ENCODE data around the gene DNAH5.

Gene DNAH5

DNA sequence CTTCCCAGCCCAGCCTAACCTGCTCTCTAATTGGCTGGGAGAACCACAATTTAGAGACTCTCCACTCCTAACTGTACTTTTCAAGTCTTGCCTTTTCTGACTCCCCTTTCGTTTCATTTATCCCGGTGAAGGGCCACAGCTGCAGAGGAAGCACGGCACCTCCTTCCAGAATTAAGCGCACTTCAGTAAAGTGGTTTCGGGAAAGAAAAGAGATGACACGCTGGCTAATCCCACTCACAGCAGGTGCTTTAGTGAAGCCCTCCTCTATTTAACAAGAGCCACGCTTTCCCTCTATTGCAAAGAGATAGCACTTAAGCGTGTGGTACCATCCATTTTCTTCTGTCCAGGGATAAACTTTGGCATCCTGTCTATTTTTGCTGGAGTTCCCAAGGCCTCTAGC is 4.8 kb downstream of the DNAH5 start:
- Histone ChIP-seq H3K4me3 (ENCODE audit: low read depth, low read length) (no peak overlapping the region), H3K36me3 (ENCODE audit: control insufficient read depth, insufficient read depth, low read length) (no peaks in the 10 kb centered on the region), H3K9me3 (ENCODE audit: control insufficient read depth, insufficient read depth, low read depth, low read length) (no peaks in the 10 kb centered on the region), H3K27ac (ENCODE audit: low read depth, low read length) (no peak overlapping the region), H3K9ac (ENCODE audit: low read length) (no peak overlapping the region), H3K4me1 (ENCODE audit: control insufficient read depth, insufficient read depth, low read length) (peaks cover 15% of the 10 kb centered on the region), H3K27me3 (ENCODE audit: control insufficient read depth, insufficient read depth, low read length) (no peaks in the 10 kb centered on the region)

DNA sequence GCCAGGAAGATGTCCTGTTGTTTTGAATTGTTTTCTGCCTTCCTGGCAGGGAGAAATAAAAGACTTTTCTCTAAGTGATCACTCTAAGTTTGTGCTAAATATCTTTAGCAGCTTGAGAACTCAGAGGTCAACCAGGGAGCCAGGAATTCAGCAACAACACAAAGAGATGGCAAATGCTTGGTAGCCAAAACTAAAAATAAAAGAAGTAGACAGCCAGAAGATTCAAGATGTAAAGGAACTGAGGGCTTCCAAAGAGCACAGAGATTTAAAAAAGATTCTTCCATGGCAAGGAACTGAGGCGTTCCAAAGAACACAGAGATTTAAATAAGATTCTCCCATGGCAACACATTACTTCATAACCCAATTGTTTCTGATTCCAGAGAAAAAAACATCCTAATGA is 9.6 kb downstream of the DNAH5 start:
- no peaks in the 10 kb centered on the region for H3K4me1 ChIP-seq (ENCODE audit: control insufficient read depth, insufficient read depth, low read length)
- no peaks in the 10 kb centered on the region for H3K36me3 ChIP-seq (ENCODE audit: control insufficient read depth, insufficient read depth, low read length)
- H3K27ac ChIP-seq (ENCODE audit: low read depth, low read length) = no peak overlapping the region
- no peaks in the 10 kb centered on the region for H3K27me3 ChIP-seq (ENCODE audit: control insufficient read depth, insufficient read depth, low read length)
- no peak overlapping the region for H3K4me3 ChIP-seq (ENCODE audit: low read depth, low read length)
- peaks cover 3% of the 10 kb centered on the region; the same call in 1 of the 2 replicates for H3K9me3 ChIP-seq (ENCODE audit: control insufficient read depth, insufficient read depth, low read depth, low read length)
- no peak overlapping the region for H3K9ac ChIP-seq (ENCODE audit: low read length)

DNA sequence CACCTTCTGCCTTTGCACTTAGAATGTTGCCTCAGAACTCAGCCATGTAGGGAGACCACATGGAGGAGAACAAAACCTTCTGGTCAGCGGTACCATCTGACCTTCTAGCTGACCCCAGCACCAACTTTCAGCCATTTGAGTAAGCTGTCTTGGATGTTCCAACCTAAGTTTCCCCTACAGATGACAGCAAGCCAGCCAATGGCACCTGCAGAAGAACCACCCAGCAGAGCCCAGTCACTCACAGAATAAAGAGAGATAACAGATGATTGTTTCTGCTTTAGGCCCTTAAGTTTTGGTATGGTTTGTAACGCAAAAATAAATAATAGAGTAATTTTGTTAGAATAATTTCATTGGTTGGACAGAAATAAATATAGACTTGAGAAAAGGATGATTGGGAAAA is 10.4 kb downstream of the DNAH5 start:
- Histone ChIP-seq H3K9me3 (ENCODE audit: control insufficient read depth, insufficient read depth, low read depth, low read length) (peaks cover 3% of the 10 kb centered on the region; the same call in 1 of the 2 replicates), H3K4me1 (ENCODE audit: control insufficient read depth, insufficient read depth, low read length) (no peaks in the 10 kb centered on the region), H3K27ac (ENCODE audit: low read depth, low read length) (no peak overlapping the region), H3K9ac (ENCODE audit: low read length) (no peak overlapping the region), H3K4me3 (ENCODE audit: low read depth, low read length) (no peak overlapping the region), H3K27me3 (ENCODE audit: control insufficient read depth, insufficient read depth, low read length) (no peaks in the 10 kb centered on the region), H3K36me3 (ENCODE audit: control insufficient read depth, insufficient read depth, low read length) (no peaks in the 10 kb centered on the region)

DNA sequence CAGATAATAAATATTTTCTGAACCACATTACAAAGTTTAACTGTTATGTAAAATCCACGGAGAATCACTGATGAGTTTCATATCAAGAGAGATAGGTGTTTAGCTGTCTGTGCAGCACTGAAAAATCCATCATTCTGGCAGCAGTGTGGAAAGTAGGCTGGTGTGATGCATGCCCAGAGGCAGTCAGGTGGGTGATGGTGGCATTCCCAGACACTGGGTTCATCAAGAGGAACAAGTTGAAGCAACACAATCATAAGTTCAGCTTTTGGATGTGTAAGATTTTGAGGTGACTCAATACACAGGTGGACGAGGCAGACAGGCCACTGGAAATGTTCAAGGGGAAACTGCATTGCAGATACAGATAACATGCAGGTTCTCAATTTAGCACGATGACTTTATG is 11.9 kb downstream of the DNAH5 start:
- Histone ChIP-seq H3K27ac (ENCODE audit: low read depth, low read length) (no peak overlapping the region), H3K36me3 (ENCODE audit: control insufficient read depth, insufficient read depth, low read length) (no peaks in the 10 kb centered on the region)

DNA sequence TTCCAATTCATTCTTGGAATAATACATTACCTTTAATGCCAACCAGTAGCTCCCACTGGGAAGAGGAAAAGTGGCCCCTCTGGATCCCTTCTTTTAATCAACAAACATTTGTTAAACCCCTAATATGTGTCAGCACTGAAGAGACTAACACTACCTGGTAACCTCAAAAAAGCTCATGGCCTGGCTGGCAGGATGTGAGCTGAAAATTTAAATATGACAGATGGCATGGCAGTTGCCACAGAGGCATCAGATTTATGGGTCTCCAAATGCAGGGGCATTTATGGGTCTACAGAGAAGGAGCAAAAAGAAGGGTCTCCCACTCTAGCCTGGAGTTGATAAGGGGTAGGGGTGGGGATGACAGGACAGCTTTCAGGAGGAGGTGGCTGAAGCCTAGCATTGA is 12.5 kb downstream of the DNAH5 start:
- Histone ChIP-seq H3K9me3 (ENCODE audit: control insufficient read depth, insufficient read depth, low read depth, low read length) (peaks cover 3% of the 10 kb centered on the region; the same call in 1 of the 2 replicates), H3K4me1 (ENCODE audit: control insufficient read depth, insufficient read depth, low read length) (no peaks in the 10 kb centered on the region), H3K4me3 (ENCODE audit: low read depth, low read length) (no peak overlapping the region), H3K27ac (ENCODE audit: low read depth, low read length) (no peak overlapping the region), H3K27me3 (ENCODE audit: control insufficient read depth, insufficient read depth, low read length) (no peaks in the 10 kb centered on the region), H3K36me3 (ENCODE audit: control insufficient read depth, insufficient read depth, low read length) (no peaks in the 10 kb centered on the region), H3K9ac (ENCODE audit: low read length) (no peak overlapping the region)

More for the DNA sequence above, 11.9 kb downstream of the DNAH5 start:
- H3K4me3 ChIP-seq (ENCODE audit: low read depth, low read length) = no peak overlapping the region
- H3K4me1 ChIP-seq (ENCODE audit: control insufficient read depth, insufficient read depth, low read length) = no peaks in the 10 kb centered on the region
- H3K27me3 ChIP-seq (ENCODE audit: control insufficient read depth, insufficient read depth, low read length) = no peaks in the 10 kb centered on the region
- peaks cover 3% of the 10 kb centered on the region; the same call in 1 of the 2 replicates for H3K9me3 ChIP-seq (ENCODE audit: control insufficient read depth, insufficient read depth, low read depth, low read length)
- H3K9ac ChIP-seq (ENCODE audit: low read length) = no peak overlapping the region

DNA sequence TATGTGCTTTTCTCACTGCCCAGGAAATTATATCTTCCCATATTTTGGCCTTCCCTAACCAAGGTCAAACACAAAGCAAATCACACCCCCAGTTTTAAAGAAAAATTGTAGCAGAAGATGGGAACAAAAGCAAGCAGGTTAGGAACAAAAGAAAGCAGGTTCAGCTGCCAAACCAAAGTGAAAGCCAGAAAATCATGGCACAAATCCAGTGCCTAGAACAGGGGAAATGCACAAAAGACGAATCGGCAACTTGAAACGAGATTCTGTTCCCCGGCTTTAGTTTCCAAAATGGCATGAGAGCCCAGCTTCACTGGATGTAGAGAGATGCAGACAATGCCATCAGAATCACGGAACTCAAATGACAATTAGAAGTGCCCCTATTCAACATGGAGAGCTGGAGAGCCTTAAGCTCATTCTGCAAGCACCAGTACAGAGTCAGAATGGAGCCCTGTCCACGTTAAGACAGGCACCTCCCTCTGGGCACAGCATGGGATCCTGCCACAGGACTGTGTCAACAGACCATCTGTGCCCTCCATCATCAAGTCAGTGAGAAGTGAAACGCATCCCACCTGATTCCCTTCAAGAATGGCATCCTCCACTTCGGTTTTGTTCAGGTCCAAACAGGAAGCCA is 13.8 kb downstream of the DNAH5 start:
- Histone ChIP-seq H3K27me3 (ENCODE audit: control insufficient read depth, insufficient read depth, low read length) (no peaks in the 10 kb centered on the region), H3K27ac (ENCODE audit: low read depth, low read length) (no peak overlapping the region), H3K36me3 (ENCODE audit: control insufficient read depth, insufficient read depth, low read length) (no peaks in the 10 kb centered on the region), H3K9ac (ENCODE audit: low read length) (no peak overlapping the region), H3K9me3 (ENCODE audit: control insufficient read depth, insufficient read depth, low read depth, low read length) (peaks cover 3% of the 10 kb centered on the region; the same call in 1 of the 2 replicates), H3K4me3 (ENCODE audit: low read depth, low read length) (no peak overlapping the region), H3K4me1 (ENCODE audit: control insufficient read depth, insufficient read depth, low read length) (no peaks in the 10 kb centered on the region)

DNA sequence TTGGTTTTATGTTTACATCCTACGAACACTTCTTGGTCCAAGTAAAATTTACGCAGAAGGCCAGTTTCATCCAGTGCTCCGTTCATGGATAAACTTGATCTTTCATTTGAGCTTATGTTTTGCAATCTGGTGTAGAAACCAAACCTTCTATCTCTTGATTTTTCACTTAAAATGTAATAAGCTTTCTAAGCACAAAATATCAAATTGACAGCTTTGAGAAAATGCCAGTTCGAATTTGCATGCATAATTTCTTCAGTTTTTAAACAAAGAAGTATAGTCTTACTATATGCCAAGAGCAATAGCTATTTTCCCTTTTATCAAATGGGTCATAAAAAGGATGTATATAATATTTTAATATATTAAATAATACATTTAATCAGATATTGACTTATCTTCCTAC is 17.8 kb downstream of the DNAH5 start:
- Histone ChIP-seq H3K27ac (ENCODE audit: low read depth, low read length) (no peak overlapping the region), H3K4me3 (ENCODE audit: low read depth, low read length) (no peak overlapping the region), H3K9me3 (ENCODE audit: control insufficient read depth, insufficient read depth, low read depth, low read length) (no peaks in the 10 kb centered on the region)

DNA sequence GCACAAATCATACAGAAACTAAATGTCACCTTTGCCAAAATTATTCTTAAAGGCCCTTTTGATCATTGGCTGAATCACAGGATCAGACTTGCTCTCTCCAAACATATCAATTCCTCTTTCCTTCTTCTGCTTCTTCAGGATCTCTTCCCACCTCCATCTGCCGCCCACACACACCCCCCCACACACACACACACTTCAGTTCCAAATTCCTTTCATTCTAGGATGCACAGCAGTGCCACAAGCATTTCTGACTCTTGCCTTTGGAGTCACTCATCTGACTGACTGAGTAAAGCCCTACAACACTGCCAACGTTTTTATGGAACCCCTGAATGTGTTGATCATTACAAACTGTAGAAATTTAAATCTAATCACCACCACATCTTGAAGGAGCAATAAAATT is 22.9 kb downstream of the DNAH5 start:
- no peaks in the 10 kb centered on the region for H3K4me1 ChIP-seq (ENCODE audit: control insufficient read depth, insufficient read depth, low read length)
- no peaks in the 10 kb centered on the region for H3K27me3 ChIP-seq (ENCODE audit: control insufficient read depth, insufficient read depth, low read length)
- no peaks in the 10 kb centered on the region for H3K36me3 ChIP-seq (ENCODE audit: control insufficient read depth, insufficient read depth, low read length)
- no peak overlapping the region for H3K9ac ChIP-seq (ENCODE audit: low read length)
- no peaks in the 10 kb centered on the region for H3K9me3 ChIP-seq (ENCODE audit: control insufficient read depth, insufficient read depth, low read depth, low read length)
- H3K27ac ChIP-seq (ENCODE audit: low read depth, low read length) = no peak overlapping the region
- no peak overlapping the region for H3K4me3 ChIP-seq (ENCODE audit: low read depth, low read length)

More for the DNA sequence above, 17.8 kb downstream of the DNAH5 start:
- Histone ChIP-seq H3K36me3 (ENCODE audit: control insufficient read depth, insufficient read depth, low read length) (no peaks in the 10 kb centered on the region), H3K4me1 (ENCODE audit: control insufficient read depth, insufficient read depth, low read length) (no peaks in the 10 kb centered on the region), H3K9ac (ENCODE audit: low read length) (no peak overlapping the region), H3K27me3 (ENCODE audit: control insufficient read depth, insufficient read depth, low read length) (no peaks in the 10 kb centered on the region)

DNA sequence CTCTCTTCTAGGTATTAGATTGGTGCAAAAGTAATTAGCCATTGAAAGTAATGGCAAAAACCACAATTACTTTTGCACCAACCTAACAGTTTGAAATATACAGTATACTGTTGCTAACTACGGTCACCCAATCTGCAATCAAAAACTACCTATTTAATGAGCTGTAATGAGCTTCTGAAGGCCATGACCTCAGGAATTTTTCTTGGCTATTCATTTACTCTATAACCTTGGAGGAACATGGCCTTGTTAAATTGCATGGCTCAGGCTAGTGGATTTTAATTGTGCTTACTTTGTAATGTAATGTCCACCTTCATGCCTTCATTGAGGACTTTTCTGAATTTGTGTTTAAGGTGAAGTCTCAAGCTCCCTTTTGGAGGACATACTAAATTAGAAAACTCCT is 24.7 kb downstream of the DNAH5 start:
- Histone ChIP-seq H3K4me1 (ENCODE audit: control insufficient read depth, insufficient read depth, low read length) (no peaks in the 10 kb centered on the region), H3K36me3 (ENCODE audit: control insufficient read depth, insufficient read depth, low read length) (no peaks in the 10 kb centered on the region), H3K4me3 (ENCODE audit: low read depth, low read length) (no peak overlapping the region), H3K27me3 (ENCODE audit: control insufficient read depth, insufficient read depth, low read length) (no peaks in the 10 kb centered on the region), H3K9ac (ENCODE audit: low read length) (no peak overlapping the region), H3K27ac (ENCODE audit: low read depth, low read length) (no peak overlapping the region), H3K9me3 (ENCODE audit: control insufficient read depth, insufficient read depth, low read depth, low read length) (no peaks in the 10 kb centered on the region)

DNA sequence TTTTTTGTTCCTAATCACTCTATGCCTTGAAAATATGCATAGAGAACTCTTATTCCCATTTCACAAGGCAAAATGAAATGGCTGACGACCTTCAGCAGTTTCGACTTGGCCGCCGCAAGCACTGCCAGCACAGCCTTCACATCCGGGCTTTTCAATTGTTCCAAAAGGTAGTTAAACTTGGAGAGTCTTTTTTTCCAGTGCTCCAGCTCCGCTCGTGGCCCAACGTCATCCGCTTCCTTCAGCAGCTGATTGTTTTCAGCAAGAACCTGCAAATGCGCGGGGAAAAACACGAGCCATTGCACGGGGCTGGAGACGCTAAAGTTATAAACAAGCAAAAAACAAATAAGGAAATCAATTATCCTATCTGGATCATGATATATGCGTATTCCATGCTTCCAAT is 25.4 kb downstream of the DNAH5 start:
- no peaks in the 10 kb centered on the region for H3K27me3 ChIP-seq (ENCODE audit: control insufficient read depth, insufficient read depth, low read length)
- no peak overlapping the region for H3K9ac ChIP-seq (ENCODE audit: low read length)
- no peaks in the 10 kb centered on the region for H3K9me3 ChIP-seq (ENCODE audit: control insufficient read depth, insufficient read depth, low read depth, low read length)
- H3K4me1 ChIP-seq (ENCODE audit: control insufficient read depth, insufficient read depth, low read length) = no peaks in the 10 kb centered on the region
- H3K4me3 ChIP-seq (ENCODE audit: low read depth, low read length) = no peak overlapping the region
- H3K27ac ChIP-seq (ENCODE audit: low read depth, low read length) = no peak overlapping the region
- H3K36me3 ChIP-seq (ENCODE audit: control insufficient read depth, insufficient read depth, low read length) = no peaks in the 10 kb centered on the region

DNA sequence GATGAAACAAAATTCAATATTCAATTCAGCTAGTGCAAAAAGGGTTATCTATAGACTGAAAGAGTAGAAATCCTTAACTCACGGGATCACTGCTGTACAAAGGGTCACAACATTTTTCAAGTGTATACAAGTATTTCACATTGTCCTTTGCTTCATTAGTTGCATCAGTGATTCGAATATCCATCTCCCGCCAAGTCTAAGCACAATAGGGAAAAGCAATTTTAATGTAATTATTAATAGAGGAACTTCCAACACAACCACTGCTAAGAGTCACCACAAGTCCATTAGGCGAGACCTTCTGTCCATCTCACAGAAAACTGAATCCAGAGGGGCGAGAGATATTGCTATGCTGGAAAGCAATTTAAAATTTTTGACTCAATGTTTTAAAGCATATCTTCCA is 27.4 kb downstream of the DNAH5 start:
- Histone ChIP-seq H3K9me3 (ENCODE audit: control insufficient read depth, insufficient read depth, low read depth, low read length) (no peaks in the 10 kb centered on the region), H3K4me1 (ENCODE audit: control insufficient read depth, insufficient read depth, low read length) (no peaks in the 10 kb centered on the region), H3K36me3 (ENCODE audit: control insufficient read depth, insufficient read depth, low read length) (no peaks in the 10 kb centered on the region), H3K27me3 (ENCODE audit: control insufficient read depth, insufficient read depth, low read length) (no peaks in the 10 kb centered on the region), H3K4me3 (ENCODE audit: low read depth, low read length) (no peak overlapping the region), H3K27ac (ENCODE audit: low read depth, low read length) (no peak overlapping the region), H3K9ac (ENCODE audit: low read length) (no peak overlapping the region)
